GM19193 (cell line): ENCODE data around the gene RXFP2.

Experiments used
- POLR2A ChIP-seq: IDR thresholded peaks from 4 replicates; pipeline ENCODE4 v1.6.1; 2011; ENCODE audit not compliant: insufficient read depth, insufficient read length; ENCODE audit errors: extremely low read depth

RXFP2 gene

DNA sequence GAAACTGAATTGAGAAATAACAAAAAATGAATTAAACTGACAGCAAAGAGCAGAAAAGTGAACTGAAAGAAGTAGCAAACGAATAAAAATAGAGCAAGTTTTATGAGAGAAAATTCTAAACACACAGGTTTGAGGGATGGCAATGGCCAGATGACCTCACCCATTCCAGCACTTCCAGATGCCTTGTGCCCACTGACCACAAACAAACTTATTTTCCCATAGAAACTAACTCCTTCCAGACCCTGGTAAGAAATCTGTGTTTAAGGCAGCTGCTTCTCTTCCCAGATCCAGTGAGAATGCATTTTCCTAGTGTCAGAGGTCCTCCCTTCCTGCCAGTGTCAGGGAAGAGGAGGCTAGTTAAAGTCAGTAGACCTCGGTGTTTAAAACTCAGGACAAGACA lies 51.7 kb downstream of the RXFP2 start:
- TF ChIP-seq POLR2A = no peak

DNA sequence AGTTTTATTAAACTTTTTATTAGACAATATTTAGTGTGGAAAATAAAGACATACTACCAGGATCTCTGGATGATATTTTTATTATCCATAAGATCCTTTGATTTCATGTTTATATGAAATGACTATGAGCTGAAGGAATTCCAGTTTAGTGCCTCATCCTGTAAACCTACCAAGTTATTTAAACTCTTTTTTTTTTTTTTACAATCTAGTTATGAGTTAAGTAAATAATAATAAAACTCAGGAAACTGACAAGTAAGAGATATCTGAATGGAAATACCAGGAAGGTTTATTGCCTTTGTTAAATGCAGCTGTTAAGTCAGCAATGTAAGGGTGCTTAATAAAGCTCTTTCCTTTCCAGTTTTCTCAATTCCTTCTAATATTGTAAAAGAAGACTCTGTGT lies 53.9 kb downstream of the RXFP2 start:
- no peak for TF ChIP-seq POLR2A

DNA sequence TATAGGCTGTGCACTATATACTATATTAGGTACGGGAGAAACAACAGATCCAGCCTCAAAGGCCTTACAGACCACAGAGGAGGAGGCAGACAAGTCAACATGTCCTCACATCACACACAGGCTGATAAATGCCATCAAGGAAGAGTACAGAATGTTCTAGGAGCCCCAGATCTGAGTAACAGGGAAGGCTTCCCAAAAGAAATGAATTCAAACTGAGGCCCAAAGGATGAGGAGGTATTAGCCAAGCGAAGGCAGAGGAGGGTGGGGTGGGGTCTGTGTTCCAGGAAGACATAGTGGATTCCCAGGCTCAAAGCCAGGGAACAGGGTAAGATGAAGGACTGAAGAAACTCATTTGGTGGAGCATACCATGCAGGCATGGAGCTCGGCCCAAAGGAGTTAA lies 55.1 kb downstream of the RXFP2 start:
- no peak for TF ChIP-seq POLR2A

DNA sequence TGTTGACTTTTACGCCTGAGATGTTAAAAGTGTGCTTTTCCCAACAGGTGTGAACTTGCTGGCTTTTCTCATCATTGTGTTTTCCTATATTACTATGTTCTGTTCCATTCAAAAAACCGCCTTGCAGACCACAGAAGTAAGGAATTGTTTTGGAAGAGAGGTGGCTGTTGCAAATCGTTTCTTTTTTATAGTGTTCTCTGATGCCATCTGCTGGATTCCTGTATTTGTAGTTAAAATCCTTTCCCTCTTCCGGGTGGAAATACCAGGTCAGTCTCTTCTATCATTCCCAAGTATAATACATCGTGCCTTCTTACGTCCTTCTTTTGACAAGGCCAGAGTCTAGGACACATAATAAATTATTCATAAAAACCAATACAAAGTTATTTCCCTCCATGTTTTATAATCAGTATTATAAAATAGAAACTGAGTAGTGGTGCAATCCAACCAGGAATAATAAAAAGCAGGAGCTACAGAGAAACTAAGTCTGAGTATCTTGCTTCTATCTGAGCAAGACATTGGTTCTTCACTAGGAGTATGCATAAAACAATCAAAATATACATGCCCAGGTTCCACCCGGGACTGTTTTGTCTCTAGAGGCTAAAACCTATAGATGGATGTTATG lies 57.9 kb downstream of the RXFP2 start:
- TF ChIP-seq POLR2A = no peak

DNA sequence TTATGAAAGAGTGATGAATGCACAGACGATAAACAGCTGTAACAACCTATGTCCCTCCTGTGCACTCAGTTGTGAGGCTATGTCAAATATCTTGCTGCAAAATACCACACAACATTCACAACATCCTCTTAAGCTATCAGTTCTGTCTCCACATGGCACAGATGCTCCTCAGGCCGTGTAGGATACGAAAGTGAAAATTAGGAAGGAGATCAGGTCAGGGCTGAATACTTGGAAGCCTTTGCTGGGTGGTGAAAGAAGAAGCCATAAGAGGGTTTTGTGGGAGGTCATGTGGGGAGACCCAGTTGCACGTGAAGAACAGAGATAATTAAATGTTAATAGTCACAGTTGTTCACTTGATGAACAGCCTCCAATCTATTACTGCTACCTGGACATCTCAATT lies 58.9 kb downstream of the RXFP2 start:
- TF ChIP-seq POLR2A = no peak

DNA sequence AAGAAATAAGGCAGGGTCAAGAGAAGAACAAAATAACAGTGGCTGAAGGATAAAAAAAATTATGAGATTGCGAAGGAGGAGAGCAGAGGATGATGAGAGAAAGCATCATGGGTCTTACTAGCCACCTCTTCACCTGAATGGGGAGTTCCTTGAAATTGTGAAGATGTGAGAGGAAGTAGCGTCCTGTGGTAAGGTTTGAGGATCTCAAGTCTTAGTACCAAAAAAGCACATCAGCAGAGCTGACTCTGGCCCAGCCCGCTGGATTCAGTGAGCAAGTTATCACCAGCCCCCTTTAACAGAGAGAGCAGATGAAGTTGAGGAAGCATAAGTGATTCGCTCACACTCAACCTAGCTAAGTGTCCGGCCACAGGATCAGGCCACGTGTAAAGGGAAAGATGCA lies 61.8 kb downstream of the RXFP2 start:
- TF ChIP-seq POLR2A = no peak

DNA sequence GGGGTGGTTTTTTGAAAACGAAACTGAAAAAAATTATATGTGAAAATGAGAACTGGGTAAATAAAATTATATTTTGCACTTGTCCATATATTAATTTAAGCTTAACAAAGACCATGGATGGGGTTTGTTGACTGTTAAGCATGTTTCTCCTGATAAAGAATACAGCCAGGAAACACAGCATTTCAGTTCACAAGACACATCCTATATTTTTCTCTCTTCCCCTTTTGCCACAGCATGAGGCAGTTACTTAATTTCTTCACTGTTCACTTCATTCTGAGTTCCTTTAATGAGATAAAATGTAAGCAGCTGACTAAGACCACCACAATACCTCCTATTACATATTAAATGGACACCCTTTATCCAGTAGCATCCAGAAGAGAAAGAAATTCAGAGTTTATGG lies 64.0 kb downstream of the RXFP2 start:
- no peak for TF ChIP-seq POLR2A

DNA sequence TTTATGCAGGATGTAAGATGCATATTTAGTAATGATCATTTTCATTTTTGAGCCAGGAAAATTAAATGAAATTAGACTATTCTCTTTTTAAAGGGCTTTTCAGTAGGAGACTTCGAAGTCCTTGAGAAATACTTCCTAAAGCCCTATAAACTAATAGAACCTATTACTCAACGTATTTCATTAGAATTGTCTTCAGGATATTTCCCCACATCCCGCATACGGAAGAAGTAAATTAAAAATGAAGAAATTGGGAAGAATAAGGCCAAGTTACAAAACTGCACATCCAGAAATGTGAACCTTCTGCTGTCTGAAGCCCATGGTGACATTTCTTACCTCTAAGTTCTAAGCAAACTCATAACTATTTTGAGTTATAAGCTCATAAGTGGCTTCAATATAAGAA lies 66.5 kb downstream of the RXFP2 start:
- TF ChIP-seq POLR2A = no peak

DNA sequence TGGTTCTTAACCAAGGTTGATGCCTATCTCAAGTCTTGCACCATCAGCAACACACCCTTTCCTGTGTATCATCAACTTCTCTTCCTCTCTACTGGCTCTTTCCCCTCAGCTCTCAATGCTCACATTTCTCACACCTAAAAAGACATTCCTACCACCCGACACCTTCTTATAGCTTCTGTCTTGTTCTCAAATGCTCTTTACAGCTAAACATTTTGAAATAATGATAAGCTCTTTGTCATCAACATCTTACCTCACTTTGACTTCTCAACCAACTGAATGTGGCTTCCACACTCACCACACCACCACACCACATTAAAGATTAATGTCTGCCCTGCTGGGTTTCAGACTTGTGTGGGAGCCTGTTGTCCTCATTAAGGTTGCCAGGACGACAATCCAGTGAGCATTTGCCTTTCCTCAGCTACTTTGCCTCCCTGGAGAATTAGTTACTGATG lies 67.8 kb downstream of the RXFP2 start:
- TF ChIP-seq POLR2A = no peak

DNA sequence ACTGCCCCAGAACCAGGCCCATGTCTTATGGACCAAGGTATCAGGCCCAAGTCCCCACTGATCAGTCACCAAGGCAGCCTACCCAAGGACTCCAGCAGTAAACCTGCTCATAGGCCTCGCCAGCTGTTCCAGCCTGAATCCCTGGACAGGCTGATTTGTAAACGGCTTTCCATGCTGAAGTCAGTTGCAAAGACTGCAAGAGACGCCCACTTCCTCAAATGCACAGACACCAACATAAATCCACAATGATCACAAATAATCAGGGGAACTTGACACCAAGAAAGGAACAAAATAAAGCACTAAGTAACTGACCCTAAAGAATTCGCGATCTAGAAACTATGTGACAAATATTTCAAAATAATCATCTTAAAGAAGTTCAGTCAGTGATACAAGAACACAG lies 75.2 kb downstream of the RXFP2 start:
- TF ChIP-seq POLR2A = no peak

DNA sequence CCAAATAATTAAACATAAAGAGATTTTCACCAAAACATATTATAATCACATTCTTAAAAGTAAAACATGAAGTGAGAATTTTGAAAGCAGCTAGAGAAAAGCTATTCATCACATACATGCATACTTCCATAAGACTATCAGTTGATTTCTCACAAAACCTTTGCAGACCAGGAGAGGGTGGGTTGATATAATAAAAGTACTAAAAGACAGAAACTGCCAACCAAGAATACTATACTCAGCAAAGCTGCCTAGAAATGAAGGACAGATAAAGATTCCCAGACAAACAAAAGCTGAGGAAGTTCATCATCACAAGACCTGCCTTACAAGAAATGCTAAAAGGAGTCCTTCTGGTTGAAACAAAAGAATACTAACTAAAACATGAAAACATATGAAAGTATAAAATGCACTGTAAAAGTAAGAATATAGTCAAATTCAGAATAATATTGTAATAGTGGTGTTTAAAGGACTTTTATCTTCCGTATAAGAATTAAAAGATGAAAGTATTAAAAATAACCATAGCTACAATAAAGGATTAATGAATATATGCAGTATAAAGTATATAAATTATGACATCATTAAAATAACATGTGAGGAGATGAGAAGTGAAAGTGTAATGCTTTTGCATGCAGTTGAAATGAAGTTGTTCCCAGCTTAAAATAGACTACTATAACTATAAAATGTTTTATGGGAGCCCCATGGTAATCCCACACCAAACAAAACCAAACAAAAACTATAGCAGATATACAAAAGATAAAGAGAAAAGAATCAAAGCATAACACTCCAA lies 76.2 kb downstream of the RXFP2 start:
- no peak for TF ChIP-seq POLR2A

DNA sequence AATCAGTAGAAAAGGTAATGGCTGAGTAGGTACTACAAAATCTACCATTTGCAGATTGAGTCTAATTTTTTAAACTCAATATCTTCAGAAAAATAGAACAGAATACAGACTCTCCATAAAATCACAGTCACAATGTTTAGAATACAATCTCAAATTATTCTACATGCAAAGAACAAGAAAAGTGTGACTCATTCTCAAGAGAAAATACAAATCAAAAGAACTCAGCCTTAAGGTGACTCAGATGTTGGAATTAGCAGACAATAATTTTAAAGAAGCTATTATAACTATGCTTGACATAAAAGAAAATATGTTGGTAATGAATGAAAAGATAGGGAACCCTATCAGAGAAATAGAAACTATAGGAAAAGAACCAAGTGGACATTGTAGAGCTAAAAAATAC lies 78.9 kb downstream of the RXFP2 start:
- TF ChIP-seq POLR2A = no peak

DNA sequence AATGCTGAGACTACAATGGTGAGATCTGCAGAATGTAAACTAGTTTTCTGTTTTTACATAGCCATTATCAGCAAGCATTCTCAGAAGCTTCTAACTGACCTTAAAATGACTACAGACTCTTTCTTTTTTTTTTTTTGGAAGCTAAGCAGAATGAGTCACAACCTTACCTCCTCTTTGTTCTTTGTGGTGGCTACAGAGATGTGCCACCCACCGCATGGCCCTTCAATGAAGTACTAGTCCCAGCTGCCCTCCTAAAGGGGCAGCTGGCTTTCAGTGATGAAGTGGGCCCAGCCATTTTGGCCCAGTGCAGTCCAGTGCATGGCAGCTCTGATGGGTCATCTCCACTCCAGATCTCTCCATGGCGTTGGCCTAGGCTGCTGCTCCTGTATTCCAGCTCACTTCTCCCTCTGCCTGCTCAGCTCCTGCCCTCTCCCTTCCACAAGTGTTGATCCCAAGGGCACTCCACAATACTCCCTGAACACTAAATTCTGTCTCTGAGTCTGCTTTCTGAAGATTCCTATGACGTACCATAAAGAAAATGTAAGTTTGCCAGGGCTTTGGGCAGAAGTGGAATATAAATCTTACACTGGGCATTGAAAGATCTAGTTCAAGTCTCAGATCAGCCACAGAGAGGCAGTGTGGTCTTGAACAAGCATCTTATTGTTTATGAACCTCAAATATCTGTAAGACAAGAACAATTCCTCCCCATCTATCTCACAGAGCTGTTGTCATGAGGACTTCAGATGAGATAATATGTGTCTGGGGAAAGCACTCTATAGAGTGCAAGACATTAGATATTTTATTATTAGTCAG lies 85.6 kb downstream of the RXFP2 start:
- TF ChIP-seq POLR2A = no peak

DNA sequence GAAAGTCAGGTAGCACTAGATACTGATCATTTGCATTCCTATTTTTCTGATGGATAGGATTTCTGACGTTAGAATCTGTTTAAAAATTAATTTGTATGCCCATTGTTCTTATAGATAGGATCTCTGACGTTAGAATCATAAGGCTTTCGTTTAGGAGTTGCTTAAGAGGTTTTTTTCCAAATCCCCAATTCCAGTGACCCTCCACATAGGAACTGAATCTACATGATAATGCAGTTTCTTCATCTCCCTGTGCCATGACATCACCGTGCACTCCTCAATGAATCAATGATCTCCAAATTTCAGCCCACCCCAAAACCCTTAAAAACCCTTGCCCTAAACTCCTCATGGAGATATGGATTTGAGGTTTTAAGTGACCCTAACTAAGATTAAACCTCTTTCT lies 87.2 kb downstream of the RXFP2 start:
- no peak for TF ChIP-seq POLR2A

DNA sequence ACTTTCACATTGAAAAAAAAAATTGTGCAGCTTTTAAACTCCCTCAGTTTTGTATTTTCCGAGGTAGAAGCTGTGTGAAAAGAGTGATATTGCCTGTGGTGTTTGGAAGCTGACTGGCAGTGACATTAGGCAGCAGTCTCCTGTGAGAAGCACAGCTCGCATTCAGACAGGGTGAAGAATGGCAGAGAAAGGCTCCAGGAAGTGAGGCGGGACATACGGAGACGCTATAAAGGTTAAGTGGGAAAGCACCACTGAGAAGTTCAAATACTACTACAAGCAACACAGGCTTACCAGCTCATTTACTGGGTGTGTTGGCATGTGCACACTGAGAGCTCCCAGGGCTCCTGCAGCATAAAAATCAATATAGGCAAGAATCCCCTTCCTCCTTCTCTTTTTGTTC lies 88.4 kb downstream of the RXFP2 start:
- no peak for TF ChIP-seq POLR2A

DNA sequence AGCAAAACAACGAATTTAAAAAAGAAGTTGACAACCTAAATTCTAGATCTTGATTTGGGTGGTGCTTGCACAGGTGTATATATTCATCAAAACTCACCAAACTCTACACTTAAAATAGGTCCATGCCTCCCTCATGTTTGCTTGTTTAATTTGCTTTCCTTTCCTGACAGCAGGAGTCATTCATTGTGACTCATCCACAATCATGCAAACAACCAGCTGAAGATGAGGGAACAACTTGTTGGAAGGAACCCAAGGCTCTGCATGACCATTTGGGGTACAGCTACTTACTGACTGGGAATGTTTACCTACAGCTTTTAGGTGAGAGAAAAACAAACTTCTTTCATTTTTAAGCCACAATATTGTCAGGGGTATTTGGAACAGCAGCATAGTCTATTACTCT lies 96.6 kb downstream of the RXFP2 start:
- no peak for TF ChIP-seq POLR2A
